HG02852 (cell line): ENCODE results near the gene P2RX4.
"Not testable (repeated sequence)": the region's sequence is repeated elsewhere in the genome, so short reads cannot be mapped to it uniquely, and the experiment has no call there.

Source experiments
- ATAC-seq: cut with Tn5 transposase; IDR thresholded peaks from one replicate; pipeline ENCODE4 v1.9.1; 2021; ENCODE audit warnings: mild to moderate bottlenecking, moderate library complexity; ENCODE audit not compliant: unreplicated experiment

P2RX4 gene

DNA sequence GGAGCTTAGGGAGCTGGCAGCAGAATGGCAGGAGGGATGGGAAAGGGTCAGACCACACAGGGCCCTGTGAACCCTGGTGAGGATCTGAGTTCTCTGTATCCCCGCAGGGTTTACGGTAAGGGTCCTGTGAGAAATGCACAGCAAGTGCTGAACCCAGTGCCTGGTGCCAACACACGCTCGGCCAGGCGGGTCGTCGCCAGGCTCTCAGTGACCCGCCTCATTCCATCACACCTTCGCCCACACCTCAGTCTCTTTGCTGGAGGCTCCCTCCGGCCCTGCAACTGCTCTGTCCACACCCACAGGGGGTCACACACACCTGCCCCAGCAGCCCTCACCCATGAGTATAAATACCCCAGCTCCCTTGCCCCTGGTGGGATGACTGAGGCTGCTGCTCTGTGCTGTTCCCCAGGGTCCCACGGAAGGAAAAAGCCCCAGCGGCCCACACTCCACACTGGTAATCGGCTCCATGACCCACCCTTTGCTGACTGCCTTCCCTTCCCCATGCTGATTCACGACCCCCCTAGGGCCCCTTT lies 63.5 kb downstream of the P2RX4 start:
- no peak for ATAC-seq

- ATAC-seq = no peak
These were observed 64.3 kb downstream of the P2RX4 start for GRCh38 chr12:121274036-121274763.

DNA sequence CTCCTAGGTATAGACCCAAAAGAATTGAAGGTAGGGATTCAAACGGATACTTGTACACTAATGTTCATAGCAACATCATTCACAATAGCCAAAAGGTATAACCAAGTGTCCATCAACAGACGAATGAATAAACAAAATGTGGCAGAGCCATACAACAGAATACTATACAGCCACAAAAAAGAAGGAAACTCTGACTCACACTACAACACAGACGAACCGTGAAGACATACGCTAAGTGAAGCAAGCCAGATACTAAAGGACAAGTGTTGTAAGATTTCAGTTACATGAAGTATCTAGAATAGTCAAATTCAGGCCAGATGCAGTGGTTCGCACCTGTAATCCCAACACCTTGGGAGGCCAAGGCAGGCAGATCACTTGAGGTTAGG lies 67.4 kb downstream of the P2RX4 start:
- ATAC-seq = no peak

GRCh38 chr12:121278169-121279070 lies 68.5 kb downstream of the P2RX4 start:
- ATAC-seq = no peak

DNA sequence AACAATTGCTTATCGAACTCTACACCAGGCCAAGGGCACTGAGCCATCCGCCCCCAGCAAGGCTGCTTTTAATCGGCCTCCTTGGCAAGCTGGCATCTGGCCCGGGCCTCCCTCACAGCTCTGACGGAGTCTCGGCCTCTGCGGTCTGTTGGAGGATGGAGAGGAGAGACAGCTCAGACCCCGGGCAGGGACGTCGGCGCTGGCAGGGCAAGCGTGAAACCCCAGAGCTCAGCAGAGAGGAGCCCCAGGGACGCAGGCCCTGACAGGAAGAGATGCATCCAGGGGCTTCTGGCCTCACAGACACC lies 69.1 kb downstream of the P2RX4 start:
- ATAC-seq = no peak

- no peak for ATAC-seq
These were observed 69.6 kb downstream of the P2RX4 start for GRCh38 chr12:121279507-121279915.

- ATAC-seq = not testable (repeated sequence)
These were observed 70.6 kb downstream of the P2RX4 start for GRCh38 chr12:121280531-121280930.

DNA sequence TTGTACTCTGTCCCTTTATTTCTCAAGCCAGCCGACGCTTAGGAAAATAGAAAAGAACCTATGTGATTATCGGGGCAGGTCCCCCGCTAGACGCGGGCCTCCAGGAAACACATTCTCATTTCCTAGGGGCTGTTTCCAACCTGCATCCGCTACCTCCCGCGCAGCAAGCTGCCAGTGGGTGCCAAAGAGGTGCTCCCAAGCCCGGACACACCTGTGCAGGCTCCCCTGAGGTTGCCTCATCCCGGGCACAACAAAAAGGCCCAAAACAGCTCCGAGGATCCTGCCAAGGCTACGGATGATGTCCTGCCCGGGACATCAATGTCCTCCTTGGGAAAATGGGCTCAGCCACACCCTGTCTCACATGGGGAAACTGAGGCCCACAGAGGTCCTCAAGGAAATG lies 71.2 kb downstream of the P2RX4 start:
- not testable (repeated sequence) for ATAC-seq

DNA sequence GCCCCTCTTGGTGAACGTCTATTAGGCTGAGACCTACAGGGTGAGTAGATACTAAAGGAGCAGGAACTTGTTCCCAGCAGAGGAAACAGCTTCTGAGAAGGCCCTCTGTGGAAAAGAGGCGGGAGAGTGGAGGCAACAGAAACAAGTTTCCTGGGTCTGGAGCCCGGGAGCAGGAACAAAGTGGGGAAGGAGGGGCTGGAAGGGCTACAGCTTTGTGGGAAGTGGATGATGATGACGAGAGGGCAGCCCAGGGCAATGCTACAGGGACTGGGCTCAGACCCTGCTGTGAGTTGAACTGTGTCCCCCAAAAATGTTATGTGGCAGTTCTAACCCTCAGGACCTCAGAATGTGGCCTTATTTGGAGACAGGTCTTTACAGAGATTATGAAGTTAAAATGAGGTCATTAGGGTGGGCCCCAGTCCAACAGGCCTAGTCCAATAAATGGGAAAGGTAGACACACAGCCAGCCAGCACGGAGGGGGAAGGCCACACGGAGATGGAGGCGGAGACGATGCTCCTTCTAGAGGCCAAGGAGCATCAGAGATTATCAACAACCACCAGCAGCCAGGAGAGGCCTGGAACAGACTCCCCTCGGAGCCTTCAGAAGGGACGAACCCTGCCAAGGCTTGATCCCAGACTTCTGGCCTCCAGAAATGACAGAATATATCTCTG lies 72.3 kb downstream of the P2RX4 start:
- no peak for ATAC-seq

GRCh38 chr12:121282910-121283309 lies 73.0 kb downstream of the P2RX4 start:
- not testable (repeated sequence) for ATAC-seq

DNA sequence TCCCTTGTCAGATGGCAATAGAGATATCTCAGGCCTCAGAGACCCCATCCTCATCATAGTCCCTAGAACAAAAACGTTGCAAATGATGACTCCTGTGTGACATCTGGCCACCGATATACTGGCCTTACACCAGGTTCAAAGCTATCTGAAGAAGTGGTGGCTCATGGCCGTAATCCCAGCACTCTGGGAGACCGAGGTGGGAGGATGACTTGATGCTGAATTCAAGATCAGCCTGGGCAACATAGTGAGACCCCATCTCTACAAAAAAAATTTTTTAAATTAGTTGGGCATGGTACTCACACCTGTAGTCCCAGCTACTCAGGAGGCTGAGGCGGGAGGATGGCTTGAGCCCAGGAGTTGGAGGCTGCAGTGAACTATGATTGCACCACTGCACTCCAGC lies 73.5 kb downstream of the P2RX4 start:
- no peak for ATAC-seq
